Neural cell (in vitro differentiated cells): ENCODE results near the gene SERPINB8. TPM values are rescaled to one million over a fixed set of nuclear protein-coding genes. Genes with fewer than 3 reads are reported as not detected.

Experiments used
- H2AFZ ChIP-seq: fragments of 200-600, 300-800 bp; sonication (generic), shearing (Covaris generic); 2 replicates; pipeline ENCODE4 v1.6.0; 2014; ENCODE audit warnings: low read depth, mild to moderate bottlenecking, antibody characterized with exemption, low read length, moderate library complexity
- H3F3A ChIP-seq: fragments of 200-600 bp; shearing (Covaris generic); 2 replicates; pipeline ENCODE4 v1.6.1; 2016; ENCODE audit warnings: mild to moderate bottlenecking, moderate library complexity, mixed read lengths, antibody characterized with exemption, low read length; ENCODE audit not compliant: insufficient read depth, poor library complexity, severe bottlenecking
- H3K27ac ChIP-seq: fragments of 200-600, 300-800 bp; sonication (generic), shearing (Covaris generic); 2 replicates; pipeline ENCODE4 v1.5.1; 2014; ENCODE audit warnings: mild to moderate bottlenecking, low read length, moderate library complexity
- H3K27me3 ChIP-seq: fragments of 300-800, 200-600 bp; sonication (generic), shearing (Covaris generic); 2 replicates; pipeline ENCODE4 v1.6.0; 2014; ENCODE audit warnings: mild to moderate bottlenecking, low read depth, low read length, moderate library complexity; ENCODE audit not compliant: insufficient read depth
- H3K36me3 ChIP-seq: fragments of 300-800, 200-600 bp; sonication (generic), shearing (Covaris generic); 2 replicates; pipeline ENCODE4 v1.5.1; 2014; ENCODE audit warnings: mild to moderate bottlenecking, antibody characterized with exemption, low read length, moderate library complexity; ENCODE audit not compliant: insufficient read depth
- H3K4me2 ChIP-seq: fragments of 300-800, 200-600 bp; sonication (generic), shearing (Covaris generic); 2 replicates; pipeline ENCODE4 v1.6.0; 2014; ENCODE audit warnings: mild to moderate bottlenecking, low read length
- H3K4me3 ChIP-seq: fragments of 300-800, 200-600 bp; sonication (generic), shearing (Covaris generic); 2 replicates; pipeline ENCODE4 v1.5.1; 2014; ENCODE audit warnings: mild to moderate bottlenecking, low read length, moderate library complexity
- H3K79me2 ChIP-seq: fragments of 200-600 bp; shearing (Covaris generic); replicated peaks from 2 replicates; pipeline ENCODE4 v1.6.0; 2014; ENCODE audit warnings: mild to moderate bottlenecking, low read length, moderate library complexity; ENCODE audit not compliant: insufficient read depth
- H3K9ac ChIP-seq: fragments of 300-800, 200-600 bp; sonication (generic), shearing (Covaris generic); 2 replicates; pipeline ENCODE4 v1.6.1; 2016; ENCODE audit warnings: mild to moderate bottlenecking, low read length, mixed read lengths
- H3K9me2 ChIP-seq: fragments of 200-600 bp; shearing (Covaris generic); 2 replicates; pipeline ENCODE4 v1.6.1; 2016; ENCODE audit warnings: mild to moderate bottlenecking, low read length, mixed read lengths; ENCODE audit not compliant: insufficient read depth
- H3K9me3 ChIP-seq: fragments of 200-600, 300-800 bp; sonication (generic), shearing (Covaris generic); 2 replicates; pipeline ENCODE4 v1.6.1; 2016; ENCODE audit warnings: mild to moderate bottlenecking, mixed run types, low read length, moderate library complexity, mixed read lengths
- H4K20me1 ChIP-seq: fragments of 200-600 bp; shearing (Covaris generic); 2 replicates; pipeline ENCODE4 v1.6.1; 2016; ENCODE audit warnings: mild to moderate bottlenecking, mixed run types; ENCODE audit not compliant: insufficient read depth
- CTCF ChIP-seq: fragments of 450-650 bp; IDR thresholded peaks from 2 replicates; pipeline ENCODE4 v1.5.1; 2014; ENCODE audit warnings: antibody characterized with exemption, mild to moderate bottlenecking, moderate library complexity; ENCODE audit not compliant: poor library complexity, severe bottlenecking
- EP300 ChIP-seq: fragments of 450-650 bp; conservative IDR thresholded peaks from 2 replicates; pipeline ENCODE4 v1.6.1; 2014; ENCODE audit warnings: antibody characterized with exemption, mild to moderate bottlenecking, moderate library complexity; ENCODE audit not compliant: poor library complexity, severe bottlenecking
- MXI1 ChIP-seq: fragments of 450-650 bp; conservative IDR thresholded peaks from 2 replicates; pipeline ENCODE4 v1.6.1; 2014; ENCODE audit warnings: antibody characterized with exemption, mild to moderate bottlenecking; ENCODE audit not compliant: poor library complexity, severe bottlenecking
- POLR2AphosphoS5 ChIP-seq: IDR thresholded peaks from 2 replicates; pipeline ENCODE4 v1.6.1; 2012
- RAD21 ChIP-seq: fragments of 450-650 bp; conservative IDR thresholded peaks from 2 replicates; pipeline ENCODE4 v1.6.1; 2014; ENCODE audit warnings: antibody characterized with exemption, mild to moderate bottlenecking, moderate library complexity
- REST ChIP-seq: IDR thresholded peaks from 2 replicates; pipeline ENCODE4 v1.6.1; 2012; ENCODE audit warnings: borderline replicate concordance
- SMC3 ChIP-seq: fragments of 450-650 bp; conservative IDR thresholded peaks from 2 replicates; pipeline ENCODE4 v1.6.1; 2014; ENCODE audit warnings: antibody characterized with exemption, mild to moderate bottlenecking, moderate library complexity; ENCODE audit not compliant: poor library complexity
- polyA plus RNA-seq: library from polyadenylated mRNA; depleted of rRNA; stranded (reverse); fragments of >200 nt; gene quantifications from 2 replicates; pipeline ENCODE4 v1.2.3, GENCODE V29; 2014

The SERPINB8 gene
- polyA plus RNA-seq, 1 donor from 2014 or later, result 2.0 TPM

GRCh38 chr18:63971320-63972001 lies 1.6 kb downstream of the SERPINB8 start:
- H3K27ac ChIP-seq, result peak overlapping the region; percentile 95
- peaks cover 3% of the 10 kb centered on the region for H3K79me2 ChIP-seq
- TF ChIP-seq MXI1 (no peak), REST (no peak), RAD21 (no peak), EP300 (no peak)
- H3K4me3 ChIP-seq, result peak overlapping the region; percentile 86
- no peaks in the 10 kb centered on the region for H3K9me3 ChIP-seq
- no peaks in the 10 kb centered on the region for H3F3A ChIP-seq
- no peak overlapping the region for H3K4me2 ChIP-seq
- no peaks in the 10 kb centered on the region for H3K27me3 ChIP-seq
- no peaks in the 10 kb centered on the region for H4K20me1 ChIP-seq
- peak overlapping the region; percentile 99 for H2AFZ ChIP-seq
- H3K36me3 ChIP-seq, result no peaks in the 10 kb centered on the region
- H3K9me2 ChIP-seq, result no peaks in the 10 kb centered on the region
- H3K9ac ChIP-seq, result peak overlapping the region; percentile 97

- no peak for TF ChIP-seq MXI1
- TF ChIP-seq CTCF, result no peak
- TF ChIP-seq EP300, result no peak
- TF ChIP-seq SMC3, result no peak
- no peak for TF ChIP-seq POLR2AphosphoS5
- no peaks in the 10 kb centered on the region for H3K36me3 ChIP-seq
- H2AFZ ChIP-seq, result no peak overlapping the region
- no peaks in the 10 kb centered on the region for H4K20me1 ChIP-seq
- H3K9me3 ChIP-seq, result no peaks in the 10 kb centered on the region
- H3K27ac ChIP-seq, result no peak overlapping the region
- no peaks in the 10 kb centered on the region for H3F3A ChIP-seq
- H3K9ac ChIP-seq, result no peak overlapping the region
- H3K27me3 ChIP-seq, result no peaks in the 10 kb centered on the region
- H3K79me2 ChIP-seq, result peaks cover 3% of the 10 kb centered on the region
- no peak overlapping the region for H3K4me3 ChIP-seq
- no peak overlapping the region for H3K4me2 ChIP-seq
- H3K9me2 ChIP-seq, result no peaks in the 10 kb centered on the region
Observed at GRCh38 chr18:63972002-63972376, 2.1 kb downstream of the SERPINB8 start.

GRCh38 chr18:63974991-63975390 lies 5.1 kb downstream of the SERPINB8 start:
- Histone ChIP-seq H3K9ac (no peak overlapping the region), H3K36me3 (no peaks in the 10 kb centered on the region), H3K79me2 (no peaks in the 10 kb centered on the region), H3K9me3 (no peaks in the 10 kb centered on the region), H2AFZ (no peak overlapping the region), H3K4me2 (no peak overlapping the region), H3K9me2 (no peaks in the 10 kb centered on the region), H3K27me3 (no peaks in the 10 kb centered on the region), H3K4me3 (no peak overlapping the region), H3F3A (no peaks in the 10 kb centered on the region), H3K27ac (no peak overlapping the region), H4K20me1 (no peaks in the 10 kb centered on the region)
- no peak for TF ChIP-seq RAD21
- peak; percentile 29 for TF ChIP-seq CTCF
